ENCODE data around the gene NTM. TPM values are rescaled to one million over a fixed set of nuclear protein-coding genes. Genes with fewer than 3 reads are reported as not detected.

The NTM gene
- total RNA-seq, 1 experiment from 2014 or later: 9.9 TPM

- H3K27ac ChIP-seq (ENCODE audit: insufficient read length, low read depth, low read length): no peak overlapping the region
- no peak overlapping the region for H3K4me2 ChIP-seq (ENCODE audit: insufficient read depth, insufficient read length, low read length)
These were observed 97.4 kb downstream of the NTM start for GRCh38 chr11:131467645-131468394.

More at GRCh38 chr11:131467645-131468394, 97.4 kb downstream of the NTM start:
- Histone ChIP-seq H3K56ac (ENCODE audit: insufficient read length, low read depth, low read length) (no peak overlapping the region), H4K8ac (replicated peaks; ENCODE audit: insufficient read length, low read depth, low read length) (no peak overlapping the region), H2AFZ (ENCODE audit: low read length) (no peak overlapping the region), H3K18ac (ENCODE audit: insufficient read length, low read depth, low read length) (no peak overlapping the region), H3K9me3 (ENCODE audit: control insufficient read depth, low read depth, low read length) (no peaks in the 10 kb centered on the region), H4K91ac (ENCODE audit: insufficient read length, low read depth, low read length) (no peak overlapping the region), H4K20me1 (ENCODE audit: control insufficient read depth, insufficient read depth, insufficient read length) (no peaks in the 10 kb centered on the region), H3K79me1 (ENCODE audit: insufficient read depth, low read depth, low read length, poor library complexity, severe bottlenecking) (no peaks in the 10 kb centered on the region), H2BK20ac (ENCODE audit: low read depth, low read length, poor library complexity, severe bottlenecking) (no peak overlapping the region), H3K79me2 (ENCODE audit: insufficient read depth, low read length) (no peaks in the 10 kb centered on the region), H2BK15ac (ENCODE audit: low read depth, low read length) (no peak overlapping the region), H3K4me1 (ENCODE audit: insufficient read depth, low read length) (peaks cover 7% of the 10 kb centered on the region; the same call in 1 of the 2 replicates), H4K5ac (ENCODE audit: insufficient read length, low read depth, low read length) (no peak overlapping the region), H2AK5ac (ENCODE audit: insufficient read length, low read length) (no peak overlapping the region), H3K14ac (ENCODE audit: insufficient read depth, low read length) (no peak overlapping the region), H2BK5ac (ENCODE audit: insufficient read length, low read length) (no peak overlapping the region), H2BK120ac (ENCODE audit: low read depth, low read length, poor library complexity, severe bottlenecking) (no peak overlapping the region), H3K9ac (ENCODE audit: extremely low read depth, insufficient read length, low read length) (no peak overlapping the region), H3K4ac (ENCODE audit: low read depth, low read length) (no peak overlapping the region), H3K27me3 (ENCODE audit: insufficient read depth, low read length) (no peaks in the 10 kb centered on the region), H2BK12ac (ENCODE audit: insufficient read length, low read depth, low read length) (no peak overlapping the region), H3K23ac (ENCODE audit: insufficient read length, low read depth, low read length) (no peak overlapping the region), H3K23me2 (ENCODE audit: insufficient read length, low read depth, low read length, poor library complexity, severe bottlenecking) (no peaks in the 10 kb centered on the region), H3T11ph (ENCODE audit: low read length) (no peak overlapping the region)
- no peaks in the 10 kb centered on the region; the same call in 1 of the 2 replicates for H3K27me3 Mint-ChIP-seq (ENCODE audit: low read depth)
- H3K9me3 Mint-ChIP-seq: no peaks in the 10 kb centered on the region
- no peak overlapping the region for H3K27ac Mint-ChIP-seq
- no peak overlapping the region for H3K4me3 Mint-ChIP-seq
- no peaks in the 10 kb centered on the region for H3K36me3 Mint-ChIP-seq (ENCODE audit: insufficient read depth in 1 of 3, low read depth in 3 of 3)
- no CpG with 5 or more reads among the region's 10 CpGs for WGBS (ENCODE audit: extremely low coverage, insufficient read length, low lambda C conversion rate)
- H3K4me1 Mint-ChIP-seq: peaks cover 43 to 52% of the 10 kb centered on the region in 2 experiments
- no peak for TF ChIP-seq CTCF (conservative IDR thresholded peaks at IDR 0.05)
- DNase-seq: no peak
